Parathyroid adenoma (tissue), 2 donors: ENCODE data around the gene SKI.

Source experiments
- H2AFZ ChIP-seq: fragments of 300-600 bp; sonication (generic); one replicate; pipeline ENCODE4 v1.7.0; 2017; ENCODE audit warnings: antibody characterized with exemption, mild to moderate bottlenecking
- H3K27ac ChIP-seq: fragments of 300-600 bp; sonication (generic); one replicate; pipeline ENCODE4 v1.7.0; 2017
- H3K27me3 ChIP-seq: fragments of 300-600 bp; sonication (generic); one replicate; pipeline ENCODE4 v1.7.0; 2017; ENCODE audit warnings: low read length; ENCODE audit not compliant: control insufficient read depth, insufficient read depth
- H3K36me3 ChIP-seq: fragments of 300-600 bp; sonication (generic); one replicate; pipeline ENCODE4 v1.7.0; 2017; ENCODE audit warnings: low read length; ENCODE audit not compliant: control insufficient read depth, insufficient read depth
- H3K4me1 ChIP-seq: fragments of 300-600 bp; sonication (generic); one replicate; pipeline ENCODE4 v1.7.0; 2017; ENCODE audit warnings: control low read depth
- H3K4me2 ChIP-seq: fragments of 300-600 bp; sonication (generic); one replicate; pipeline ENCODE4 v1.7.0; 2017; ENCODE audit warnings: low read length
- H3K4me3 ChIP-seq: fragments of 300-600 bp; sonication (generic); one replicate; pipeline ENCODE4 v1.7.0; 2017; ENCODE audit warnings: low read depth, low read length
- H3K79me2 ChIP-seq: fragments of 300-600 bp; sonication (generic); one replicate; pipeline ENCODE4 v1.7.0; 2017; ENCODE audit warnings: control low read depth
- H3K9ac ChIP-seq: fragments of 300-600 bp; sonication (generic); one replicate; pipeline ENCODE4 v1.7.0; 2017; ENCODE audit warnings: mild to moderate bottlenecking
- H3K9me3 ChIP-seq: fragments of 300-600 bp; sonication (generic); one replicate; pipeline ENCODE4 v1.7.0; 2017; ENCODE audit warnings: low read length; ENCODE audit not compliant: control insufficient read depth
- TF ChIP-seq, protein P1 (sequence below): fragments of 300-600 bp; sonication (generic); IDR thresholded peaks from one replicate; pipeline ENCODE4 v1.7.0; 2017; ENCODE audit warnings: antibody characterized with exemption, mild to moderate bottlenecking
- donor health status: primary hyperparathyroidism.

Gene SKI

DNA sequence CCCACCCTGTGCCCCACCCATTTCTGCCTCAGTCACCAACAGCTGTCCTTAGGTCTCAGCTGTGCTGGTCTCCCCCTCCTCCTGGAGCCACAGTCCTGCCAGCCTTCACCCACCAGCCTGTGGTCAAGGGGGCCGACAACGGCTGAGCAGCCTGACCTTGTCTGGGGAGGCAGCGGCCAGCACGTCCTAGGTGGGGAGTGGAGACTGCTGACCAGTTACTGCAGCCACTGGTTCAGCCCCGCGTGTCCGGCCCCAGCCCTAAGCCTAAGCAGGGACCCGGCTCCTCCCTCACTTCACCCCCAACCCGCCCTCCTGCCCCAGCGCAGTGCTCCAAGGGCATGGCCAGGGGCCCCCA is 84.0 kb downstream of the SKI start:
- H2AFZ ChIP-seq, result no peak overlapping the region
- H3K4me3 ChIP-seq, result no peak overlapping the region
- H3K27ac ChIP-seq, result no peak overlapping the region
- H3K9me3 ChIP-seq, result no peaks in the 10 kb centered on the region
- no peaks in the 10 kb centered on the region for H3K36me3 ChIP-seq
- H3K4me1 ChIP-seq, result no peaks in the 10 kb centered on the region
- no peak overlapping the region for H3K4me2 ChIP-seq
- no peaks in the 10 kb centered on the region for H3K27me3 ChIP-seq
- TF ChIP-seq, protein P1, sequence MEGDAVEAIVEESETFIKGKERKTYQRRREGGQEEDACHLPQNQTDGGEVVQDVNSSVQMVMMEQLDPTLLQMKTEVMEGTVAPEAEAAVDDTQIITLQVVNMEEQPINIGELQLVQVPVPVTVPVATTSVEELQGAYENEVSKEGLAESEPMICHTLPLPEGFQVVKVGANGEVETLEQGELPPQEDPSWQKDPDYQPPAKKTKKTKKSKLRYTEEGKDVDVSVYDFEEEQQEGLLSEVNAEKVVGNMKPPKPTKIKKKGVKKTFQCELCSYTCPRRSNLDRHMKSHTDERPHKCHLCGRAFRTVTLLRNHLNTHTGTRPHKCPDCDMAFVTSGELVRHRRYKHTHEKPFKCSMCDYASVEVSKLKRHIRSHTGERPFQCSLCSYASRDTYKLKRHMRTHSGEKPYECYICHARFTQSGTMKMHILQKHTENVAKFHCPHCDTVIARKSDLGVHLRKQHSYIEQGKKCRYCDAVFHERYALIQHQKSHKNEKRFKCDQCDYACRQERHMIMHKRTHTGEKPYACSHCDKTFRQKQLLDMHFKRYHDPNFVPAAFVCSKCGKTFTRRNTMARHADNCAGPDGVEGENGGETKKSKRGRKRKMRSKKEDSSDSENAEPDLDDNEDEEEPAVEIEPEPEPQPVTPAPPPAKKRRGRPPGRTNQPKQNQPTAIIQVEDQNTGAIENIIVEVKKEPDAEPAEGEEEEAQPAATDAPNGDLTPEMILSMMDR, result no peak
- no peak overlapping the region for H3K9ac ChIP-seq
- H3K79me2 ChIP-seq, result no peaks in the 10 kb centered on the region

DNA sequence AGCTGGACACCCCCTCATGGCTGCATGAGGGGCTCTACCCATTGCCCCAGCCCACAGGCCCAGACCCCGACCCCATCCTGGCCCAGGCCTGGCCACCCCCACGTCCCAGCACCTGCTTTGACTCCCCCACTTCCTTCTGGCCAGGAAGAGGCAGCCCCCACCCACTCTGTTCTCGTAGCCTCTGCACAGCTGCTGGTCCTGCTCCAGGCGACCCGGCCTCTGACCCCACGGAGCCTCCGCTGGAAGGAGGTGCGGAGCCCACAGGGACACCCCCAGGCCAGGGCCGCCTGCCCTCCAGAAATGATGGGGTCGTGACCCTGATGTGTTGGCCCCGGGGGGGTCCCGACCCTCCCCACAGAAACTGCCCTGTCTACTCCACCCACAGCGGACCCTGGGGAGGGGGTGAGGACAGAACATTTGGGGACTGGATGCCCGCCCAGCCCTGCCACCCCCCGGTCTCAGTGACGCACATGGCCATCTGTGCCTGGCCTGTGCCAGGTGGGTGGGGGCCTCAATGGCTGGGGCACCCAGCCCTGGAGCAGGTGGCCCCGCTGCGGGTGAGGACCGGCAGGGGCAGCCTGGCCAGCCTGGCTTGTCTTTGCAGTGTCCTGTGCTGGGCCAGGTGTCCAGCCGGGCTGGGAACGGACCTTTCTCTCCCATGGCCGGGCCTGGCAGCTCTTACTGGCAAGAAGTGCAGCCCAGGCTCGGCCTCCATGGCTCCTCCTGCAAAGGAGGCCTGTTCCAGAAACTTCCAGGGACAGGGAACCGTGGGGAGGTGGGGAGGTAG is 84.6 kb downstream of the SKI start:
- Histone ChIP-seq H3K36me3 (no peaks in the 10 kb centered on the region), H3K79me2 (no peaks in the 10 kb centered on the region), H3K4me1 (no peaks in the 10 kb centered on the region), H3K27ac (no peak overlapping the region), H3K4me2 (no peak overlapping the region), H3K9me3 (no peaks in the 10 kb centered on the region), H2AFZ (no peak overlapping the region), H3K4me3 (no peak overlapping the region), H3K9ac (no peak overlapping the region), H3K27me3 (no peaks in the 10 kb centered on the region)
- TF ChIP-seq, protein P1, result no peak

DNA sequence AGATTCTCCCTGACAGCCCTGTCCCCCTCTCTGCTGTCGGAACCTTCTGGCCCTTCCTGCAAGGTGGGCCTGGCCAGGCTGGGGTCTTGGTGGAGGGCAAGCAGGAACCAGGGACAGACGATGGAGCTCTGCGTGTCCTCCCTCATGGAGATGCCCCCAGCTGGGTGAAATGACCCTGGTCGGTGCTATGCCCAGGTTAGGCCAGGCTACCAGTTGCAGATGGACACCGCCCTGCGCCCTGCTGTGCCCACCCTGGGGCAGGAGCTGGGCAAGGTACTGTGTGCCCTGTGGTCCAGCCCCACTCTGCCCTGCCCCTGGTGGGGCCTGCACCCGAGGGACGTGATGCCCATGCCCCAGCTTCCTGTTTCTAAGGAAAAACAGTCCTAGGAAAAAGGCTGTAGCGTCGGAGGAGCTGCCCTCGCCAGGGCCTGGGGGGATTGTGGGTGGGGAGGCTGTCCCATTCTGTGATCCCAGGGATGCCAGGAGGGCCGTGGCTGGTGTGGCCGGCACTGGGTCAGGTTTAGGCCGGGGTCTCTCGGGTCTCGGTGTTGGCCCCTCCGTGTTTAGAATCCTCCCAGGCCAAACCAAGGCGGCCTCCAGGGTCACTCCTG is 85.6 kb downstream of the SKI start:
- Histone ChIP-seq H3K4me1 (no peaks in the 10 kb centered on the region), H3K27ac (peak overlapping the region; percentile 44), H3K9ac (no peak overlapping the region)

DNA sequence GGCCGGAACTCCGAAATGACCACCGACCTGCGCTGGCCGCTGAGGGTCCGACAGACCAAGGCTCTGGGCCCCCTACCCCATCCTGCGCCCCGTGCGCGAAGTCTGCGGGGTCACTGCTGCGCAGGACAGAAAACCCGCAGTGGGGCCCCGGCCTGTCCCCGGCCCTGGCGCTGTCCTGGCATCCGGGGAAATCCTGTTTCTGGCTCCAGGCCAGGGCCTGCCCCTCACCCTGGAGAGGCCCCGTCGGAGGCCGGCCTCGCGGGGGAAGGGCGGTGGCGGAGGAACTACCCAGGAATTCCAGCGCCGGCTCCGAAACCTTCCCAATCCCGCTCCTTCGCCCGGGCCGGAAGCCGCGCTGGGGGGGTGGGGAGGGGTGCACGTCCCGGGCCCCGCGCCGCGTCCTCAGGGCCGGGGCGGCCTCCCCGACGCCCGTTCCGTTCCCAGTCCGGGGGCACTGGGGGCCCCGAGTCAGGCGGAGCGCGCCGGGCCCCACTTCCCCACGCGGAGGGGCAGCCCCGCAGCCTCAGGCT is 86.2 kb downstream of the SKI start:
- Histone ChIP-seq H3K4me3 (peak overlapping the region; percentile 9), H3K79me2 (no peaks in the 10 kb centered on the region), H3K36me3 (no peaks in the 10 kb centered on the region), H3K4me1 (no peaks in the 10 kb centered on the region), H3K27me3 (no peaks in the 10 kb centered on the region), H3K9ac (no peak overlapping the region), H2AFZ (peak overlapping the region; percentile 58), H3K27ac (peak overlapping the region; percentile 44), H3K9me3 (no peaks in the 10 kb centered on the region), H3K4me2 (peak overlapping the region; percentile 52)
- TF ChIP-seq, protein P1, result no peak

More for the DNA sequence above, 85.6 kb downstream of the SKI start:
- Histone ChIP-seq H3K27me3 (no peaks in the 10 kb centered on the region), H3K36me3 (no peaks in the 10 kb centered on the region), H3K4me2 (peak overlapping the region; percentile 52), H3K9me3 (no peaks in the 10 kb centered on the region), H3K79me2 (no peaks in the 10 kb centered on the region), H2AFZ (no peak overlapping the region), H3K4me3 (no peak overlapping the region)
- TF ChIP-seq, protein P1, result no peak
